GM15510 (cell line): ENCODE results near the gene LRMDA.

Experiments
- POLR2A ChIP-seq: IDR thresholded peaks from 3 replicates; pipeline ENCODE4 v1.6.1; 2011; ENCODE audit warnings: borderline replicate concordance; ENCODE audit not compliant: insufficient read length; ENCODE audit errors: extremely low read depth

Gene LRMDA

DNA sequence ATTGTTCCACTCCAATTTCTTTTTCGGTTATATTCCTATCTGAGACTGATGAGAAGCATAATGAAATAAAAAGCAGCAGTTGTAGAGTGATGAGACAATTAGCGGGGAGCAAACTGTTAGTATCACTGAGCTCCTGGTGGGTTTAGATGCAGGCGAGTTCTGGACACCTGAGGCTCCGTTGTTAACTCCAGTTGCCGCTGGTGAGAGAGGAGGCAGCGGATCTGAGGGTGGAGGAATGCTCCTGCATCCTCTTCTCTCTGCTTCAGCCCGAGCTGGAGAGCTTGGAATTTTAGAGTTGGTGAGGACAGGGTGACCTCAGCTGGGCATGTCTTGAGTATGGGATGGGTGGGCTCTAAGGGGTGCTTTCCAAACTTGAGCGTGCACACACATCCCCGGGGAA, 31.4 kb downstream of the LRMDA start:
- no peak for TF ChIP-seq POLR2A

DNA sequence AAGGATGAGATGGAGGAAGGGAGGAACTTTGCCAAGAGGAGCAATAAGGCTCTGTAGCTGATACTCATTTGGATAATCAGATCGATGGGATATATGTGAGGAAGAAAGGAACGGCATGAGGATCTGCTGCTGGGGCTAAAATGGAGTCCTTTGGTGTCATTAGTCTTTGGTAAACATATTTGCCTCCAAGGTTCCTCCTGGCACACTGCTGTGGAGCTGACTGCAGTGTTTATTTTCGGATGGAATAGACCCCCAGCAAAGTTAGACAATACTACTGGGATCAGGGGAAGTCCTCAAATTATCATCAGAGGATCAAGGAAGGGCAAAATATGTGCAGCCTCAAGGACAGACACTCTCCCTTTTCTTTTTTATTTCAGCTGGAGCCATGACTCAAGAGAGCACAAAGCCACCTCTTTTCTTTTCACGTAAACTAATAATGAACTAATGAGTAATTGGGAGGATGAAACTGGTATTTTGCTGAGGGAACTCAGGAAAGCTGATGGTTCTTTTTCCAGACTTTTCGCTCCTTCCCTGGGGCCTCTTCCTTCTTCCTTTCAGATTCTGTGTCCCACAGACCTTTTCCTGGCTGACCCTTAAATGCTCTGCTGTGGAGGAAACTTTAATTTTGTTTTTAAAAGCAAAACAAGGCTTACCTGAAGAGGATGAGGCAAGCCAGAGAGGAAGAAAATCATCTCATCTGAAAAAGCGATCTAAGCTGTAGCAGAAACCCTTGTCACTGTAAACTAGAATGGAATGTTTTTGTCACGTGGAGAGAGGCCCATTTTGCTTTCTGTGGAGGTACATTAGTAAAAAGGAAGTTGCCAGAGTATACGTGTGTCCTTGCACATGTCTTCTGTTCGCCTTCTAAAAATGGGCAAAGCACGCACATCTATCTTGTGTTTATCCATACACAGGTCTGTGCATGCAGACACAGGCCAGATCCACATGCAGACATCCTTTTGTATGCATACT, 33.3 kb downstream of the LRMDA start:
- no peak for TF ChIP-seq POLR2A

DNA sequence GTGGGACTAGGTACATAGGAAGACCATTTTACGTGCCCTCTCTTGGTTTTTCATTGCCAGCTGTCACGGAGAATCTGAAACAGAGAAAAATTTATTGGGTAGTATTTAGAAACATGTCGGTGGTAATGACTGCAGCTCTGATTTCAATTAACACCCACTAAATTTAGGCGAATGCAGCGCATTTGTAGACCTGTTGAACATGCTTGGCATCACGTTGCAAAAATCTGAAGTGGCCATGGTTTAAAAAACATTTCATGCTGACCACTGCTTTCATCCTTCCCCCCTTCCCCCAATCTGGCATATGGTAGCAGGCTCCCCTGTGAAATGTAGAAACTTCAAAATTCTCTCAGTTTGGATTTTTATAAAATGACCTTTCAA, 34.0 kb downstream of the LRMDA start:
- no peak for TF ChIP-seq POLR2A

DNA sequence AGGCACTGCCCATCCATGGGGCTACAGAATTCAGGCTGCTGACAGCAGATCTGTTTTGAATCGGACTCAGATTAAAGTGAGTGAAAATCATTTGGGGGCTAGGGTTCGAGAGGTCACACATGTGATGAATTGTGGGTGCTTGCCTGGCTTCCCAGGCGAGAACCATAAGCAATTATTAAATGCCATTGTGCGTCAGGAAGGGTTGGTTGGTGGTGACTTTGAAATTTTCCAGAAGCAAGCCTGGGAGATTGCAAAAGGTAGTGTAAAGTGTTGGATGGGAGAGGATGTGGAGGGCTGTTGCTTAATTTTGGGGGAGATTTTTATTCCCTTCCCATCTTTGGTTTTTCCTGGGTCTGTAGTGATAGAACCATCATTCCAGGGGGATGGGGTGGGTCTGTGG, 34.6 kb downstream of the LRMDA start:
- no peak for TF ChIP-seq POLR2A

DNA sequence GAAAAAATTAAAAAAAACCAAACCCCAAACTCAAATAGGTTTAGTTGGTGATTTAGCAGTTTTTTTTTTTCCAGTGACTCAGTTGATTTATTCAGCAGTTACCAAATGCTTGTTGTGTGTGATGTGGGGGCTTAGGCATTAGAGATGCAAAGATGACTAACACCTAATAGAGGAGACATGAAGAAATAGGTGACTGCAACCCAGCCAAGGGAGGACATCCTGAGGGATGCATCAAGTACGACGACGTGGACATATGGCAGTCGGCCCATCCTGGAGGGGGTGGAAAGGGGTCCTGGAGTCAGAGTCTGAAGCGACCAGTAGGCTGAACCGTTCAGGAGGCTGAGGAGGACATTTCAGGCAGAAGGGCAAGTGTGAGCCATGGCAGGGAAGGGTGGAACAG, 35.5 kb downstream of the LRMDA start:
- TF ChIP-seq POLR2A: no peak

DNA sequence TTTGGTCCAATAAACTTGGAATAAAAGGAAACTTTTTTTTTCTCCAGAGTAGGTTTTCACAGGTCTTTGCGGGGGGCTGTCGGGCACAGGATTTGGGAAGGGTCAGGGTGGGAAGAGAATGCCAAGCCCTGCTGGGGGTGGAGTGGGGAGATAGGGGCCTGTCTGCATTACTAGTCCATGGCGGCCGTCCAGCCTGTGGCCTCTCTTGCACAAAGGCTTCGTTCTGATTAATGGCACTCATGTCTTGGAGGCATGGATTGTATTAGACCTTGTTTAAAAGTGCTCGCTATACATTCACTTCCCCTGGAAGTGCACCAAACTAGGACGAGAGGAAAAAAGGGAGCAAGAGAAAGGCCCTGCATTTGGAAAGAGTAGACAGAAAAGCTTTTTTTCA, 37.2 kb downstream of the LRMDA start:
- TF ChIP-seq POLR2A: no peak

DNA sequence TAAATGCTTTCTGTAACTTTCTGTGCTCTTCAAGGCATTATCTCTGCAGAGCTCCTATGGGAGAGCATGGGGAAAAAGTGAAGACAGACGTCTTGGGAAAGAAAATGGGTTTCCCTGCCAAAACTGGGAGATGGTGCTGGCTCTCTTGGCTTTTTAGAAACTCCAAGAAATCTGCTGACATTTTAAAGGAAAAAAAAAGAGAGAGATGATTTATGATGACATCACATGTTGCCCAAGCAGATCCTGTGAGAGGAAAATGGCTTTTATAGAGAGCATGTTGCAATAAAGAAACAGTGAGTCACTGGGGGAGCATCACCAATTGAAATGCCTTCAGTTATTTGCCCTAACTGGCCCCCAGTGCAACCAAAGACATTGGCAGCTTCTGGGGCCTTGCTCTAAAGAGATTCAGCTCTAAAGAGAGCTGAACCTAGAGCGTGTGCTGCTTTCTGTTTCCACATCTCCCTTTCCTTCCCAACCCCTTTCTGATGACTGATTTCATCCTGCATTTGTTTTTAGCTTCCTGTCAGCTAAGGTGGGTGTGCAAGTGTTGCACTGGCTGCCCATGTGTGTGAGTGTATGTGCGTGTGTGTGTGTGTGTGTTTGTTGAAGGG, 37.7 kb downstream of the LRMDA start:
- TF ChIP-seq POLR2A: no peak

DNA sequence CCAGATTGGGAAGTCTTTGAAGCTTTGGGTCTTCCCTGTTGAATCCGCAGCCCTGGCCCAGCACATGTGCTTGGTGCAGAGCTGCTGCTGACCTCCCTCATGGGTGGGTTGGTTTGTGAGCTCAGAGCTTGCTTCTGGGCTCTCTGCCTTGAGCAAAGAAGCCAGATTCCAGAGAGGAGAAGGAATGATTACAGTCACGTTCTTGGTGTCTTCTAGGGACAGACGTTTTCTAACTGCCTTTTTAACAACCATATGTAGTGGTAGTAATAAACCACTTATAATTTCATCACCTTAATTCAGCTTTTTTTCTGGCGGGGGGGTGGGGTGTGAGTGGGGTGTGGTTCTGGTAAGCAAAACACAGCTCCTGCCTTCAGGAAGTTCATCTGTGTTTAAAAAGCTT, 39.5 kb downstream of the LRMDA start:
- TF ChIP-seq POLR2A: no peak

DNA sequence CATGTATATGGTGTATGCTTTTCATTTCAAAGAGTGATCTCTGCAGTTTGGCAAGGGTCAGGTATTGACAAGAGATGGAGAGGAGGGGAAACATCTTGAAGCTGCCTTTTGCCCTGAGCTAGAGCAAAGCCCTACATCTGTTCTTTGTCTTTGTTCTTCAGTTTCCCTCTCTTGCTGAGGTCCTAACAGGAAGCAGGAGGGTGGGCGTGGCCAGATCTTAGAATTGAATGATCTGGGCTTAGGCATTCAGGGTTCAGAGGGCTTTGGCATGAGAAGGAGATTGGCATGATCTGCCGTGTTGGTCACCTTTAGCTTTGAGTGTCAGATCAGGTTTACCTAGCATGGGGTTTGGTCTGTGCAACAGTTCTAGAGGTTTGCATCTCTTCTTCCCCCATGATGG, 41.3 kb downstream of the LRMDA start:
- TF ChIP-seq POLR2A: no peak

DNA sequence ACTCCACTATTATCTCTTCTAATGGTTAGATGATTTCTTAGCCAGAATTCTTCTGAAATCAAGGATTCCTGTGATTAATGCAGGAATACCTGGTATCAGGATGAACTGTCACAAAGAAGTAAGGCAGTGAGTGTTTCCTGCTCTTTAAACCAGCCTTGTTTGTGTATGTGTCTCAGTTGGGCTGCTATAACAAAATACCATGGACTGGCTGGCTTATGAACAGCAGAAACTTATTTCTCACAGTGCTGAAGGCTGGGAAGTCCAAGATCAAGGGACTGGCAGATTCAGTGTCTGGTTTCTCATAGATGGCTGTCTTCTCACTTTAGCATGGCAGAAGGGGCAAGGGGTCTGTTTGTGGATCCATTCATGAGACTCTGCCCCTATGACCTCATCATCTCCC, 42.7 kb downstream of the LRMDA start:
- no peak for TF ChIP-seq POLR2A

DNA sequence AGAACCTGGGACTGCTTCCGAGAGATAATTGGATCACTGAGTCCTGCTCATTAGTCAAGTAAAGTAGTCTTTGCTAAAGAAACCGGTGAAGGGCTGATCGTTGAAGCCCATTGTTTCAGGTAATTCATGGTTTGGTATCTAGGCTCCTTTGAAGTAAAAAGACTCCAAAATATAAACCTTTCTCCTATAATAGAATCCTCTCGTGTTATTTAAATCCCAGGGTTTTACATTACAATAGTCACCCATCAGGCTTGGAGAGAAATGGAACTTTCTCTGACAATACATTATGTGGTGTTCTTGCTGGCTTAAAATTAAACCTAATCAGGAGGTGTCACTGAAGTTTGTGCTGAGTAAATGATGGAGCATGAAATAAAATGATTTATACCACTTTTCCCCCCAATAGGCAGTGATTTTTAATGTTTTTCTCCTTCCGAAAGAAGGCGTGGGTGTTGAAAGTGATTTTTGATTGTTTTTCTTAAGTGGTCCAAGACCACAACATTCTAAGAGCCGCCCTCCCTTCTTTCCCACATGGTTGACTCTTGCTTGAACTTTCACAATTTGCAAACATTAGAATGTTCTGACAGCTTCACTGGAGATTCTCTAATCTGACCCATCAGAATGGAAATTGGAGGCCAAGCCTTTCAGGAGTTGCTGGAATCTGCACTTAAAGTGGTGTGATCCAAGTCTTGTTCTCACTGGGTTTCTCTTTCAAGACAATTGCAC, 44.2 kb downstream of the LRMDA start:
- TF ChIP-seq POLR2A: no peak

DNA sequence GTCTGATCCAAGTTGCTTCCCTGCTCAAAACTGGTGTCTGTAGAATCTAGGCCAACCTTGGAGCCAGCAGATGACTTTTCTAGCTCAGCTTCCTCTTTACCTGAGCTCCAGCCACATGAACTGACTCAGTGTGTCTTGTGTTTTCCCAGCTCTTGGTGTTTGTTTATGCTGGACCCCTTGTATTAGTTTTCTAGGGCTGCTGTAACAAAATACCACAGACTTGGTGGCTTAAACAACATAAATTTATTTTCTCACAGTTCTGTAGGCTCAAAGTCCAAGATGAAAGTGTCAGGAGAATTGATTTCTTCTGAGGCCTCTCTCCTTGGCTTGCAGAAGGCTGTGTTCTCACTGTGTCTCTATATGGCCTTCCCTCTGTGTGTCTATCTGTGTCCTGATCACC, 45.1 kb downstream of the LRMDA start:
- no peak for TF ChIP-seq POLR2A

DNA sequence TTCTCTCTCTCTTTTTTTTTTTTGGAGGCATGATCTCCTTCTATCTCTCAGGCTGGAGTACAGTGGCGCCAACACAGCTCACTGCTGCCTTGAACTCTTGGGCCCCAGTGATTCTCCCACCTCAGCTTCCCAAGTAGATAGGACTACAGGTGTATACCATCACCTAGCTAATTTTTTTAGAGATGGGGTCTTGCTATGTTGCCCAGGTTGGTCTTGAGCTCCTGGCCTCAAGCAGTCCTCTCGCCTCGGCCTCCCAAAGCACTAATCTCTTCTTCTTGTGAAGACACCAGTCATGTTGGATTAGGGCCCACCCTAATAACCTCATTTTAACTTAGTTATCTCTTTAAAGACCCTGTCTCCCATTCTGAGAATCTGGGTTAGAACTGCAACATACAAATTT, 45.6 kb downstream of the LRMDA start:
- TF ChIP-seq POLR2A: no peak

DNA sequence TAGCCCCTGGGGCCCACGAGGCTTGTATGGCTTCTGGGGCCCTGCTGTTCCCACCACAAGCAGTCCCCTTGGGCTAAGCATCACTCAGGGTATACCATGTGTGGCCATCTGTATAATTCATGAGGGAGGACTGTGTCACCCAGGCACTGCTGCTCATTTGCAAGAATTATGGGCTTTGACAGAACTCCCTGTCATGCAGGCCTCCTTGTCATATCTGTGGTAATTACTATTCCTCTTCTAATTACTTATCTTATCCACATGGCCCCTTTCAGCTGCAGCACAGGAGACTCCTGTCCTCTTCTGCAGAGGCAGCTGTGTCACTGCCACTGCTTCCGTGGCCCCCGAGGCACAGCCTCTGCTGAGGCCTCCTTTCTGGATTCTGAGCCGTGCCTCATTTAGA, 46.3 kb downstream of the LRMDA start:
- no peak for TF ChIP-seq POLR2A

DNA sequence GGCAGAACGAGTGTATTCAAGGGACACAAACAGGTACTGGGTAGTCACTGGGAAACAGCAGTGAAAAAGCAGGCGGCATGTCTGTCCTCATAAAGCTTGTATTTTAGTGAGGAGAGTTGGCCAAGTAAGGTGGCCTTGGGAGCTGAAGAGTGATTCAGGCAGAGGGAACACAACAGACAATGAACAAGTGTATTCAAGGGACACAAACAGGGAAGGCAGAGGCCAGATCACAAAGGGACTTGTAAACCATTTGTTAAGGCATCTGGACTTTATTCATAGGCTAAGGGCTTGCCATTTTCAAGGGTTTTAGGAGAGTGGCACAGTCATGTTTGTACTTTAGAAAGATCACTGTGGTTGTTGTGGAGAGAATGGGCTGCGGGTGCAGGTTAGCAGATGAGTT, 49.0 kb downstream of the LRMDA start:
- TF ChIP-seq POLR2A: no peak
